Activated CD8-positive, alpha-beta memory T cell treated with anti-CD3 and anti-CD28 coated beads for 1 hour (primary cell): ENCODE data around the gene STARD5.

Experiments
- DNase-seq, 2 donors: peaks; one replicate each; pipeline ENCODE4 v3.0.0-alpha.2; 2020; ENCODE audit warnings: low read depth in 1 of 2; ENCODE audit errors: extremely low read depth in 1 of 2

STARD5 gene

GRCh38 chr15:81261172-81261811 lies 62.6 kb downstream of the STARD5 start:
- no peak for DNase-seq

DNA sequence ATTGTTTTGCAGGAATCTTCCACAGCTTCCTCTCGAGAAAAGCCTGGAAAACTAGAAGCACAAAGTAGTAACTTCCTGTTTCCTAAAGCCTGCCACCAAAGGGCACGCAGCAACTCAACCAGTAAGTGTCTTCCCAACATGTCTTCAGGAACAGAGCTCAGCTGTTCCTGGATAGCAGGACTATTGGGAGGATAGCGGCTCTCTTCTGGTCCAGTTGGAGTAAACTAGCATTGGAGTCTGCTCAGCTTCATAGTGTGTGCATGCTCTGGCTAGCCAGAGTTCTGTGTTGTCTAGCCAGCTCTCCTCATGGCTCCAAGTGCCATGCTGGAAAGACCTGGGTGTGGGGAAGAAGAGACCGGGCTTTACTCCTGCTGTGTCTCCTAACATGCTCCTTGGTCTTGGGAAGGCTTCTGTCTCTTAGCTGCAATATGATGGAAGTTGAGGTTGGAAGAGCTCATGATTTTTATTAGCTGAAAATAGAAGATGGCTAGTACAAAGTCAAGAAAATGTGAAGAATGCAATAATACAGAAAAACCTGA lies 64.1 kb downstream of the STARD5 start:
- no peak for DNase-seq
